NCI-H2196 treated with DMSO at 0.1 percent for 48 hours (cell line): Measurements from ENCODE around the gene ESPNL.

ENCODE experiments used
- DNase-seq: peaks from one replicate; lab custom pipeline; 2025; ENCODE audit not compliant: unreplicated experiment; lab: John Stamatoyannopoulos, UW

The ESPNL gene

DNA sequence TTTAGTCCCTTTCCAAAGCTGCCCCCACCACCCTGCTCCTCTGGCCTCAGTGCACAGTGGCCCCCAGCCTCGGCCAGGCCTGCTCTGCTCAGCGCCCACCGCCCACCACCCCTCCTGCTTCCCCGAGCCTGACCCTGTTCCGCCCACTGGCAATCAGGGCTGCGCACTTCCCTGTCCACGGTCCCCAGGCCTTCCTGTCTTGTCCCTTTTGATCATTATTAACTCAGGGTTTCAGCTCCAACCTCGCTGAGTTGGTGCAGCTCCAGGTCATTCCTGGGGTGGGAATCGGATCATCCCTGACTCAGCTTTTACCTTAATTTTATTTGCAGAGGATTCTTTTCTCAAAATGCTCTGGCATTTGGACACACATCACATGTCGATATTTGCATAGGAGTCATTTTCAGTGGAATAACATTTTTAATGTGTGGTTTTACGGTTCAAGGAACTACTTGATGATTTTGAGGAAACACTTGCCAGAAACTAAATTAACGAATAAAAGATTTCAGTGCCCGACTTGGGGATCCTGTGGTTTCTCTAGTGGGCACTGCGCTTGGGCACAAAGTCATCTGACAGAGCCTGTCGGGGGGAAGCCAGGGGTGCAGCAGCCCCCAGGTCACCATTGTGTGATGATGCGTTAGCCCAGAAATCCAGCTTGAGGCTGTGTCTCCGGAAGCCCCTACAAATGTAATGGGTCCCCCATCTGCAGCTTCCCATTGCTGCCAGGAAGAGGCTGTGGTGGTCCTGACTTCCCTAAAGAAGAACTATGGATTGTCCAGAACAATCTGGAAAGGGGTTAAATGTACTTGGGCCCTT, 1.0 kb upstream of the ESPNL start:
- no peak for DNase-seq

DNA sequence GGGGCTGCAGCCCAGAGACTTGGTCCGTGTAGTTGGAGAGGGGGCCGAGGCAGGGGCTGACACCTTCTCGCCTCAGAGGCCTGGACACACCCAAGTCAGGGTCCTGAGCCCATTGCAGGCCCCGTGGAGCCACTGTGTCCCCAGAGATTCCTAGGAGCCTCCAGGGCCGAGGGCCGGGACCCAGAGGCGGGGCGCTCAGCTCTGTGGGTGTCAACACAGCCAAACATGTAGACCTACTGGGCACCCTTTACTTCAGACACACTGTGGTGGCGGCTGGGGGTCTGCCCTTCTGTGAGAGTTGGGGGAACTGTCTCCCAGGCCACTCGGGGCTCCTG, 459 bp upstream of the ESPNL start:
- no peak for DNase-seq

DNA sequence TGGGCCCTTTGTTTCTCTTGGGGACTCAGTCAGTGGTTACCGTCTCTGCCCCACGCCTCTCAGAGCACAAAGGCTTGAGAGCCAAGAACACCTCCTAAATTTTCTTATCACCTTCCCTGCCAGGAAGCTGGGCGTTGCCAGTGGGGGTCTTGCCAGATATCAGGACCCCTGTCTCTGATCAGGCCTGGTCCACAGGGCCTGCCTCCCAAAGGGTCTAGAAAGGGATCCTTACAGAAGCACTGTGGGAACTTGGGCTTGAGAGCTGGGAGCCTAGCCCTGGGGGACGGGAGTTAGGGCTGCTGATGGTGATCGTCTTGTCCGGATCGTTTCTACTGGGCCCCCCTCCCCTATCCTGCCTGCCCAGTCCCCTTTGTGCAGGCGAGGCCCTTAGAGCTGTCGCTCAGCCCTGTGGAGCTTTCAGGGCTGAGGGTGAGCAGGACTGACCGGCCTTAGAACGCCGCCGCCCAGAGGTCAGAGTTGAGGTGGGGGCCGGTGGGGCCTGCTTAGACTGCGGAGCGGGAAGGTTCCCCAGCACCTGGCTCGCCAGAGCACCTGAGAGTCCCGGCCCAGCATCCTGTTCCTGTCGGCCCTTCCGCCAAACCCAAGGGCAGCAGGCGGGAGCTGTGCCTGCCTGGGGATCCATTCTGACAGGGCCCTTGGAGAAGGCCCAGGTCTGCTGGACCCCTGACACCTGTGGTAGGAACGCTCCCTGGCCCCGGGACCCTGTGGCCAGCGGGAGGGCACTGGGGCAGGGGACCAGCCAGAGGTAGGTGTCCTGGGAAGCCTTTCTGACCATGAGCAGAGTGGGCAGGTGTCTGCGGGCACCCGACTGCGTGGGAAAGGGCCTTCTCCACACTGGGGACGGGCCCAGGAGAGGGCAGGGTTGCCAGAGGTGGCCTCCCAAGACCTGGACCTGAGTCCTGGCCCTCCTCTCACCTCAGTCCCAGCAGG, 956 bp downstream of the ESPNL start:
- DNase-seq, result no peak

DNA sequence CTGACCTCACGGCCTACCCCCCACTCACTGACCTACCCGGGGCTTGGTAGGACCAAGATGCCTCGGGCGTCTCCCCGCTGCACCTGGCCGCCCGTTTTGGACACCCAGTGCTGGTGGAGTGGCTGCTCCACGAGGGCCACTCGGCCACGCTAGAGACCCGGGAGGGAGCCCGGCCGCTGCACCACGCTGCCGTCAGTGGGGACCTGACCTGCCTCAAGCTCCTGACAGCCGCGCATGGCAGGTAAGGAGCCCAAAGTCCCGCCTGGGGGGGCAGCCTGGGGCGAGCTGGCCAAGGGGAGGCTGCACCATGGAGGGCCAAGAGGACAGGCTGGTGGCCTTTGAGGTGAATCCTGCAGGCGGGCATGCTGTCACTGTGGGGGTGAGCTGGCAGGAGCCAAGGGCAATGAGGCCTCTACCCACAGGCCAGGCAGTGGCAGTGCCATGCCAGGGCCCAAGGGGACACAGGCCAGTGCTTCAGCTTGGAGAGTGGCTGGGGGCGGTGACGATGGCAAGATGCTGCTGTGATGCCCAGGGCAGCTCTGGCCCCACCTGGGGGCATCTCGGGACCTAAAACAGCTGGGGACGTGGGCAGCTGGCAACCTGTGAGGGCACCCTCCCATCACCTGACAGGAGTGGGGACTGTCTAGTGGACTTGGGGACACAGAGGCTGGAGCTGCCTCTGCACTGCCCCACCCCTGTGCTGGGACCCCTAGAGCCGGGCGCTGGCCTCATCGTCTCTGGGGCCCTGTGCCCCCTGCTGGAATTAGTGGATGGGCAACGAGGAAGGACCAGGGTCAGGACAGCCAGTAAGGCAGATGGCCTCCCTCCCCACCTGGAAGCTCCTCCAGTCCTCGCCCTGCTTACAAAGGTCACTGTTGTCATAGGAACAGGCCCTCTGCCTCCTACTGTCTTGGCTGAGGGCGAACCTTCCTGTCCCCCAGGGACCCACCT, 2.0 kb downstream of the ESPNL start:
- DNase-seq, result no peak

DNA sequence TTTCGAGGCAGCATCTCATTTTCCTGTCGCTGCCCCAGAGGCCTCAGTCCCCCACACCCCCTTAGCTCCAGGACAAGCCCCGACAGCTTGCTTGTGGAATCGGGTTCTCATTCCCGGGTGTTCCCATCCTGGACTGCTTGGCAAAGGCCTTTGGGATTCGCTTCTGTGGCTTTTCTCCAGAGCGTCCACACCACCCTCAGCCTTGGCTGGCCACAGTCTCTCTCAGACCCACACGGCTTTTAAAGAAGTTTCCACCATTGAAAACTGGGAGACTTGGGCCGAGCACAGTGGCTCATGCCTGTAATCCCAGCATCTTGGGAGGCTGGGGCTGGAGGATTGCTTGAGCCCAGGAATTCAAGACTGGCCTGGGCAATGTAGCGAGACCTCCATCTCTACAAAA, 2.7 kb downstream of the ESPNL start:
- no peak for DNase-seq

DNA sequence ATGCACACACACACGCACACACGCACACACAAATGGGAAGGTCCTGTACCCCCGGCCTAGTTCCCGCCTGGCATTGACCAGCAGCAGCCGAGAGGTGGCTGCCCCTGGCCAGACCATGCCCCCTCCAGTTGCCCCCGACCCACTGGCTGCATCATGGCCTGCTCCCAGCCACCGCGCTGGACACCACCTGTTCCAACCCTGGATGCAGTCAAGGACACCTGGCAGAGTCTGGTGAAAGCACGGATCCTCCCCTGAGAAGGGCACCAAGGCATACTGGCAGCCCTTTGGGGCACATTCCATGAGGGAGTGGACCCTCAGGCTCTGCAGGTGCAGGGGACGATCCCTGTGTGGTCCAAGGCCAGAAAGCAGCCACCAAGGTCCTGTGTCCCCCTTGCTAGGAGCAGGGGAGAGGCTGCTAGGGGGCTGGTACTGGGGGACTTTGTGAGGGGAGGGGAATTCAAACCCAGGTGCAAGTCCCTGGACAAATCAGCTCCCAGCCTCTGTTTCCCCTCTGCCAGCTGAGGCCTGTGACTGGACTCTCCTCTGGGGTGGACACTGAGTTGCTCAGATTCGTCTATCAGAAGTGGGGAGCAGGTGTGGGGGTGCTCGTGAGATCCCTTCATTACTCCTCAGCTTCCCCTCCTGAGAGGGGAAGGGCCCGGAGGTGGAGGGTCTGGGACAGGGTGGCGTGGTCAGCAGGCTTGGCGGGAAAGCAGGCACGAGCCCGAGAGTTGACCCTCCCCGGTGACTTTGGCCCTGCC, 3.5 kb downstream of the ESPNL start:
- DNase-seq, result no peak

DNA sequence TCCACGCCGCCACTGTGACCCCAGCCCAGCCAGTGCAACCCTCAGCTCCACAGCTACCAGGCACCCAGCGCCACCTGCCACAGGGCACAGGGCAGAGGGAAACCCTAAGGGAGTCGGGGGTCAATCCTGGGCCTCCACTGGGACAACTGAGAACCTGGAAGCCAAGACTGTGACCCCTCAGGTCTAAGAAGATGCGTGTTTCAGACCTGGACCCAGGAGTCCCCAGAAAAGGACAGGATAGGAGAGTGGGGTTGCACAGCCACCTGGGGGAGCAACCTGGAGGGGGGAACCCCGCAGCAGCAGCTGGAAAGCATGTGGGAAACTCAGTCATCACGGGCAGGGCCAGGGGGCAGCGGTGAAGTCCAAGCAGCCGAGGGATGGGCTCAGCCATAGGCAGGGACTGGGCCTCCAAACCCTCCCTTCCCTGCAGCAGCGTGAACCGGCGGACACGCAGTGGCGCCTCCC, 4.1 kb downstream of the ESPNL start:
- DNase-seq, result no peak

DNA sequence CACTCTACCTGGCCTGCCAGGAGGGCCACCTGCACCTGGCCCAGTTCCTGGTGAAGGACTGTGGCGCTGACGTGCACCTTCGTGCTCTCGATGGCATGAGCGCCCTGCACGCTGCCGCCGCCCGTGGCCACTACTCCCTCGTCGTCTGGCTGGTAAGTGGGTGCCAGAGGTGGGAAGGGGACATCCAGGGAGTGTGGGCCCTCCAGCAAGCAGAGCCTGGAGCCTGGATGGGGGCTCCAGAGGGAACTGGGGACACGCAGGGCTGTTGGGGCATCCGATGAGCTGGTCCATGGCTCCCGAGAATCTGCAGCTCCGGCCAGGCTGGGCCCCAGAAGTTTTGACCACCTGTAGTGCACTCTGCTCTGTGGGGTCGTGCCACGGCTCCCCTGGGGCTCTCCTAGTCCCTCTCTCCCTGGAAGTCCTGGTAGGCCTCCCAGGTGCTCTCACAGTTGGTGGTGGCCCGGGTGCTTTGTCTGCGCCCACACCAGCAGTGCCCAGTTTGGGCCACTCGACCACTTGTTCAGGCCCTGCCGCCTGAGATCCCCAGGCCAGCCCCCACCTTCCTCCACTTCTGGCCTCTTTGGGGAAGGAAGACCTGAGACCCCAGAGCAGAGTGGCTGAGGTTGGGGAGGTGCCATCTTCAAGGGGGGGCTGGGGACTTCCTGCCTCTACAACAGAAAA, 4.7 kb downstream of the ESPNL start:
- DNase-seq, result no peak

DNA sequence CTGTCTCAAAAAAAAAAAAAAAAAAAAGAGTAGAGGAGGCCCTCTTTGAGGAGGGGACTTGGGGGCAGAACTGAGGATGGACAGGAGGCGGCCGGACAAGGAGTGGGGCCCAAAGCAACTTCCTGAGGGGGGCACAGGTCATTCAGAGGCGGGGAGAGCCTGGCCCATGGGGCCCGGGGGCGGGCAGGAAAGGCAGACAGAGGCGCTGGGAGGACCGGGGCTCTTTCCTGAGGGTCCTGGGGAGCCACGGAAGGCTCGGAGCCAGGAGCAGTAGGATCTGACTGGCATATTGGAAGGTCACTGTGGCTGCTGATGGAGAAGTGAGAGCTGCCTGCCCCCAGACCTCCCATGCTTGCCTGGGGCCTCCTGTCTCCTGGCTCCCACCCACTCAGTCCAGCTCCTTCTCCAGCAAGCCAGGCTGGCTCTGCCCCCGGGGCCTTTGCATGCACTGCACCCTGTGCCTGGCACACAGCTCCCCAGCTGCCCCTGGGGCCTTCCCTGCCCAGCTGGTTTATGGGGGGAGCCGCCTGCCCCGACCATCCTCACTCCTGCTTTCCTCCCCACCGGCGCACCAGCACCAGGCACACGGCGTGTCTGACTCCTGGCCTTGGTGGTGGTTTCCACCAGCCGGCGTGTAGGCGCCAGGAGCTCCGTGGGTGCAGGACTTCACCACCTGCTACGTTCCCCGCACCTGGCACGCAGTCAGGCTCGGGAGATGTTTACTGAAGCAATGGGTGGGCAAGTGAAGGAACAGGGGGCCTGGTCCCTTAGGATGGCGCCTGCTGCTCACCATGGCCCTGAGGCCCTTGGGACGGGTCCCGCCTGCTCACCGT, 5.6 kb downstream of the ESPNL start:
- no peak for DNase-seq

DNA sequence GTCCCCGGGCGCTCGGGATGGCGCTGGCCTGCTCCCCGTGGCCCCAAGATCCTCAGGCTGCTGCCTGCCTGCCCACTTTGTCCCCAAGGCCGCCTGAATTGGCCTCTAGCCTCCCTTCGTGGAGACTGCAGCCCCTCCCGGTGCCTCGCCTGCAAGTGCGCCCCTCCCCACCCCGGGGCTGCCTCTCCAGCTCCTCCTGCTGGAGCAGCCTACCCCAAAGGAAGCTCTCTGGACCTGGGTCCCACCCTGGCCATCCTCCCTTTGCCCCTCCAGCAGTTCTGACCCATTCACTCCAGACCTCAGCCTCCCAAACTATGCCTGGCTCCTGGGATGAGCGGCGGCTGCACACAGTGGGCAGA, 6.2 kb downstream of the ESPNL start:
- no peak for DNase-seq

DNA sequence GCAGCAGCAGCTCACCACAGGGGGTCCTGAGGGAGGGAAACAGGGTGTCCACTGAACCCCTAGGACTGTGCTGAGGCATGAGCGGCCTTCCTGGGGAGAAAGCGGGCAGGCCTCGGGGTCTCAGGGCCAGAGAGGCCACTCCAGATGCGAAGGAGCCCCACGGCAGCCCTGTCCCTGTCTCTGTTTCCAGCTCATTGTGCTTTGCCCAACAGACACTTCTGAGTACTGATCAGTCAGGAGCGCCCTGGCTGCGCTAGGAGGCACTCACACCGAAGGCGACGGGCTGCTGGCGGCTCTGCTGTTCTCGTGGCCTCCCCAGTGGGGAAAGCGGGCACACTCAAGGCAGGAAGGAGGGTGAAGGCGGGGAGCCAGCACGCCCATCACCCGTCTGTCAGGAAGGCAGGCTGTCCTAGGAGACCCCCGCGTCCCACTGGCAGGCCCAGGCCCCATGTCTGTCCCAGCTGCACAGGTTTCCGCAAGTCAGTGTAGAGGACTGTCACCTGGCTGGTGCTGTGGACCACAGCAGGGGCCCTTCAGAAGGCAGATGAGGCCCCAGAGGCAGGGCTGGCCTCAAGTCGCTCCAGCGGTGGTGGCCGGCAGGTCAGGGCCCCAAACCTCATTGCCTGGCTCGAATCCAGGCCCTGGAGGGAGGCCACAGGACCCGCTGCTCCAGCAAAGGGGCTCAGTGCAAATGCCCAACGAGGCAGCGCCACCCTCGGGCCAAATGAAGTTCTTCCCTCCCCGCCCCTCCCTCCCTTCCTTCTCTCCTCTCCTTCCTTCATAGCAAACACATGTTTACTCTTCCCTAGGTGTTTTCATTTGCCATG, 6.8 kb downstream of the ESPNL start:
- DNase-seq, result no peak

DNA sequence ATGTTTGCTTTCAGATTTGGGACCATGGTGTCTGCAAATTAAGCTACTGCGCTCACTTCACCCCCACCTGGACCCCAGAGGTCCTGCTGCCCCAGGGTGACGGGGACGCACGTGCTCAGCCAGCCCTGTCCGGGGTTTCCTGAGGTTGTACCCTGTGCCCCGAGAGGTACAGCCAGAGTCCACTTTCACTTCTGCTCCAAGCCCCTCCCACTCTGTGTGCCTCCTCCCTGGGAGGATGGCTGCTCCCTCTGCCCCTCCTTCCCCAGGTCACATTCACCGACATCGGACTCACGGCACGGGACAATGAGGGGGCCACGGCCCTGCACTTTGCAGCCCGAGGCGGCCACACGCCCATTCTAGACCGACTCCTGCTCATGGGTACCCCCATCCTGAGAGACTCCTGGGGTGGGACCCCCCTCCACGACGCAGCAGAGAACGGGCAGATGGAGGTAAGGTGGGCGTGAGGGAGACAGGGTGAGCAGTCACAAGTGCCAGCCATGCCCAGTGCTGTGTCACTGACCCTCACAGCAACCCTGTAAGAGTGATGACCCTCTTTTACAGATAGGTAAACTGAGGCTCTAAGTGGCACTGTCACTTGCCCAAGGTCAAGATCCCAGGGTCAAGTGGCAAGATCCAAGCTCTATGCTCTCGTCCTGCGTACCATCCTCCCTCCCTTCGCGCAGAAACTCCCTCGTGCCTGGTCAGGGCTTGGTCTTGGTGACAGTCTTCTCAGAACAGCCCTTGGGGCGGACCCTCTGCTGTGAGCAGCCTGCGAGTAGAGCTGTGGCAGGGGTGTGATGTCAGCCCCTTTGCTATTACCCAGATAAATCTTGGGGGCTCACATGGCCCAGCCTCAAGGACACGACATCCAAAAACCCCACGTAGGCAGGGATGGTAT, 7.6 kb downstream of the ESPNL start:
- DNase-seq, result no peak

DNA sequence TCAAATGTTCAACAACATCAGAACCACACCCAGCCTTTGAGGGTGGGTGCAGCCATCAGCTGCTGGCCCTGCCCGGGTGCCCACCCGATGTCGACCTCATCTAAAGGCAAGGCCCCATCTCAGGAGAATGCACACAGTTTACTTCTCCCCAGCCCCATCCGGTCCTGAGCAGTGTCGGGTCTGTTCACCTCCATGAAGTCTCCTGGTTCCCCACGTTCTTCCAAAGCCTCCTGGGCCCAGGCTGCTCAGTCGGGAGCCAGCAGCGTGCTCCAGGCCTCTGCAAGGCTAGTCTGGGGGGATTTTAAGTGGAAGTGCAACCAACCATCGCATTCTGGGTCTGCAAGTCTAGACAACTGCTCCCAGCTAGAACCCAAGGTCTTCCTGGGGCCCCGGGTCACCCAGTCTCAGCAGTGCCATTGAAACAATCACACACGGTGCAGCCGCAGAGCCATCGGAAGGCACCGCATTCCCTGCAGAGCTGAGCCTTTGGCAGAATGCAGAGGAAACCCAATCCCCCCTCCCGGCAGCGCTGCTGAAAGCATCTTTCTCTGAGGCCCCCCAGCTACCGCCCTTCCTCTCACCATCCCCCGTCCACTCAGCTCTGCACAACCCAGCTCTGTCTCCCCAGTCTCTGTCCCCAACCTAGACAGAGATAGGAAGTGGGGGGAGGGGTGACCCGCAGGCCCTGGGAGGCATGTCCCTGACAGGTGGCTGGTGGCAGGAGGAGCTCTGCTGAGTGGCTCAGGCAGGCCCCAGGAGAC, 8.5 kb downstream of the ESPNL start:
- no peak for DNase-seq

DNA sequence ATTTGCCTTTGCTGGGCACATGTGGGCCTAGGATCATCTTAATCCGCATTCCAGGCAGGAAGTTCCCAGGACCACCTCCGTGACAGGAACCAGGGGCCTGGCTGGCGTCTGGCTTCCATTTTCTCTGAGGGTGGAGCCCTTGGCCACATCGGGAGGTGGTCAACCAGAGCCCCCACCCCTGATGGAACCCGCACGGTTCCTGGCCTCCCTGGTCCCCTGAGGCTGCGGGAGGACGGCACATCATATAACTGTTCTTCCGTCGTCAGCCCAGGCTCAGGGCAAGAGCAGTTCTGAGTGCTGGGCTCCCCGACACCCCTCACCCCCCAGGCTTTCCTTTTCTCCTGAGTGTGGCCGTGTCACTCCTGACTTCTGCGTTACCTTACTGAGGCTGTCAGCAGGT, 13.5 kb downstream of the ESPNL start:
- no peak for DNase-seq

DNA sequence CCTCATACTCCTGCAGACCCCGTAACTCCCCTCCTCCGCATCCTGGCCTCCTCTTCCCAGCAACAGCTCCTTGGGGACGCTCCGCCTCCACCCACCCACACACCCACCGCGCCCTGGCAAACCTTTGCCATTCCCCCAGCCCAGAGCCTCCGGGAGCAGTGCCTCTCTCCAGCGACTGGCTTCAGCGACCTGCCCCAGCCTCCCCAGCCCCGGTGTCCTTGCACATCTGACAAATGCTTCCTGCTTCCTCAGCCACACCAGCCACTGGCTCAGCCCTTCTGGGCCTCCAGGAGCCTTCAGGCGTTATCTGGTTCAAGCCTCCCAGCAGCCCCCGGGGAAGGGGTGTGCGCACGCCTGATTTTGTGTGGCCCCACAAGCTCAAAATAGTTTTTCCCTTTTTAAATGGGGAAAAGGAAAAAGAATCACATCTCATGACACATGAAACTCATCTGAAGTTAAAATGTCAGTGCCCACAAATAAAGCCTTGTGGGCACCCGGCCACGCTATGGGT, 14.2 kb downstream of the ESPNL start:
- no peak for DNase-seq
